Activated T-helper 17 cell treated with anti-CD3 and anti-CD28 coated beads, Interleukin-2, amount 50 U/mL, for 72 hours (primary cell): ENCODE results near the gene NMB. TPM values are rescaled to one million over a fixed set of nuclear protein-coding genes. Genes with fewer than 3 reads are reported as not detected.
"Not testable (repeated sequence)": the region's sequence is repeated elsewhere in the genome, so short reads cannot be mapped to it uniquely, and the experiment has no call there.

Experiments
- ATAC-seq: fragments of 150-1000 bp; cut with Tn5 transposase; replicated peaks from 2 replicates; pipeline ENCODE4 v1.10.0; 2021; ENCODE audit warnings: mild to moderate bottlenecking, moderate library complexity
- H3K27ac Mint-ChIP-seq: one replicate; pipeline ENCODE4 v1.8.0; 2022; ENCODE audit warnings: mixed read lengths
- H3K27me3 Mint-ChIP-seq: one replicate; pipeline ENCODE4 v1.8.0; 2022; ENCODE audit warnings: mixed read lengths
- H3K36me3 Mint-ChIP-seq: one replicate; pipeline ENCODE4 v1.8.0; 2022; ENCODE audit warnings: low read depth, mild to moderate bottlenecking, mixed read lengths
- H3K4me1 Mint-ChIP-seq: one replicate; pipeline ENCODE4 v1.8.0; 2022; ENCODE audit warnings: mixed read lengths
- H3K4me3 Mint-ChIP-seq: one replicate; pipeline ENCODE4 v1.8.0; 2022; ENCODE audit warnings: mild to moderate bottlenecking, mixed read lengths
- H3K9me3 Mint-ChIP-seq: one replicate; pipeline ENCODE4 v1.8.0; 2022; ENCODE audit warnings: mixed read lengths
- total RNA-seq, 2 donors: library from RNA; stranded (reverse); gene quantifications; one replicate each; pipeline ENCODE4 v1.2.3, GENCODE V29; 2022

NMB gene
- total RNA-seq, 2 donors from 2014 or later: 7.8 TPM

DNA sequence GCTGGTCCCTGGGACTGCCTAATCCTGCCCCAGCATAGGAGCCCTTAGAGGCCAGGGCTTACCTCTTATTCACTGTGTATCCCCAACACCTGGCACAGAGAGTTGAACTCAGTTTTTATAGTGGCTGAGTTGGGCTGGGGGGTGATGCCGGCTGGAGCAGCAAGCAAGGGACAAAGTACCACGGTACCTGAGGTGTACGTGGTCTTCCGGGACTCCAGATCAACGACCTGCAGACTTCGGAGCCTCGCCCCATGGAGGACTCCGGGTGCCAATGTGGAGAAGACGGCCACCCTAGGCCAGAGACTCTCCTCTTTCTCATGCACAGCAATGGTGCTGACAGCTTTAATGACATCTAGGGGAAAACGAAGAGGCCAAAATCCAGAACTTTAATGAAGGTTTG is 12.0 kb downstream of the NMB start:
- Mint-ChIP-seq H3K27me3 (no peaks in the 10 kb centered on the region), H3K4me3 (no peak overlapping the region), H3K9me3 (no peaks in the 10 kb centered on the region), H3K36me3 (peaks cover 98% of the 10 kb centered on the region), H3K27ac (no peak overlapping the region), H3K4me1 (peaks cover 12% of the 10 kb centered on the region)
- no peak for ATAC-seq

DNA sequence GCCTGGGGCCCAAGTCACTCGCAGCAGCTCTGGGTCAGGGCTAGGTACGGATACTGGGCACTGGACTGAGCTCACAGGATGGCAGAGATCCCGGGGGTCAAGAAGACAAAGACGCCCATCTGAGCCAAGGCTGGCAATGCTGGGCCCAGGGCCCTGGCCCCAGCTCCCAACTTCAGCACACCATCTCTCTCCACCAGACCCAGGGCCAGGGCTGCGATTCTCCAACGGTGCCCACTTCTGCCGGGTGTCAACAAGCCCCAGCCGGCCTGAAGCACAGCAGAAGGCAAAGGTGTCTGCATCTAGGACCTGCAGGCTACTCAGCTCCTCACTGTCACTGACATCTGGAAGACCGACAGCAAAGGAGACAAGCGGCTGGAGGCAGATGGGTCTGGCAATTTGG is 12.5 kb downstream of the NMB start:
- H3K27ac Mint-ChIP-seq: no peak overlapping the region
- peak; percentile 6 for ATAC-seq
- no peaks in the 10 kb centered on the region for H3K27me3 Mint-ChIP-seq
- peaks cover 15% of the 10 kb centered on the region for H3K4me1 Mint-ChIP-seq
- H3K4me3 Mint-ChIP-seq: no peak overlapping the region
- H3K36me3 Mint-ChIP-seq: peaks cover 99% of the 10 kb centered on the region
- H3K9me3 Mint-ChIP-seq: no peaks in the 10 kb centered on the region

DNA sequence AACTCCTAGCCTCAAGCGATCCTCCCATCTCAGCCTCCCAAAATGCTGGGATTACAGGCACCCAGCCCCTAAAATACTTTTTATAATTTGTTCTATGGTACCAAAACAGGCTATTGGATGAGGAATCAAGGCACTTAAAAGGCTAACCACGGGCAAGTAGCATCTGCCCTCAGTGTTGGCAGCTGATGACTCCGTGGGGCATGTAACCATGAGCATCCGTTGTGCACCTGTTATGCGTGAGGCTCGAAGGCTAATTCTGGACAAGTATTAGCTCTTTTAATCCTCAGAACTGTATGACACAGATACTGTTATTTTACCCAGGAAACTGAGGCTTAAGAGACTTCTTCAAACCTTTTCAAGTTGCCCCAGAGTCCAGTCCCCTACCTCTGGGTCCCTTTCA is 14.2 kb downstream of the NMB start:
- H3K4me3 Mint-ChIP-seq: no peak overlapping the region
- peaks cover 99% of the 10 kb centered on the region for H3K36me3 Mint-ChIP-seq
- H3K4me1 Mint-ChIP-seq: peaks cover 11% of the 10 kb centered on the region
- no peak for ATAC-seq
- no peaks in the 10 kb centered on the region for H3K27me3 Mint-ChIP-seq
- no peak overlapping the region for H3K27ac Mint-ChIP-seq
- no peaks in the 10 kb centered on the region for H3K9me3 Mint-ChIP-seq

DNA sequence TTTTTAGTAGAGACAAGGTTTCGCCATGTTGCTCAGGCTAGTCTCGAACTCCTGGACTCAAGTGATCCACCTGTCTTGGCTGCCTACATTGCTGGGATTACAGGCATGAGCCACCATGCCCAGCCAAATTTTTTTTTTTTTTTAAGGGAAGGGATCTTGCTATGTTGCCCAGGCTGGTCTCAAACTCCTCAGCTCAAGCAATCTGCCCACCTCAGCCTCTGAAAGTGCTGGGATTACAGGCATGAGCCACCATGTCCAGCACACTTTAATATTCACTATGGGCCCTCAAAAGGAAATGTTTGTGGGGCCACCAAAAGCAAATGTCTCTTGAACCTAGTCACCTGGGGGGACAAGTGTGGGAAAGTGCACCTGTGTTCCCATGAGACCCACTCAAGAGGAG is 15.4 kb downstream of the NMB start:
- not testable (repeated sequence) for H3K4me3 Mint-ChIP-seq, H3K27me3 Mint-ChIP-seq, H3K27ac Mint-ChIP-seq, ATAC-seq, H3K9me3 Mint-ChIP-seq
- peaks cover 12% of the 10 kb centered on the region for H3K4me1 Mint-ChIP-seq
- H3K36me3 Mint-ChIP-seq: peaks cover 99% of the 10 kb centered on the region

DNA sequence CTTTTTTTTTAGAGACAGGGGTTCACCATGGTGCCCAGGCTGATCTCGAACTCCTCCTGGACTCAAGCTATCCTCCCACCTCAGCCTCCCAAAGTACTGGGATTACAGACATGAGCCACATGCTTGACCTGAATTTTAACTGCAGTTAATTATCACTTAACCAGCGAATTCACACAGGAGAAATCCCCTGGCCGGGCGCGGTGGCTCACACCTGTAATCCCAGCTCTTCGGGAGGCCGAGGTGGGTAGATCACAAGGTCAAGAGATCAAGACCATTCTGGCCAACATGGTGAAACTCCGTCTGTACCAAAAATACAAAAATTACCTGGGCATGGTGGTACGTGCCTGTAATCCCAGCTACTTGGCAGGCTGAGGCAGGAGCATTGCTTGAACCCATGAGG is 16.1 kb downstream of the NMB start:
- Mint-ChIP-seq H3K4me1 (peaks cover 12% of the 10 kb centered on the region), H3K36me3 (peaks cover 99% of the 10 kb centered on the region)
- not testable (repeated sequence) for H3K9me3 Mint-ChIP-seq, H3K27me3 Mint-ChIP-seq, H3K4me3 Mint-ChIP-seq, H3K27ac Mint-ChIP-seq, ATAC-seq

DNA sequence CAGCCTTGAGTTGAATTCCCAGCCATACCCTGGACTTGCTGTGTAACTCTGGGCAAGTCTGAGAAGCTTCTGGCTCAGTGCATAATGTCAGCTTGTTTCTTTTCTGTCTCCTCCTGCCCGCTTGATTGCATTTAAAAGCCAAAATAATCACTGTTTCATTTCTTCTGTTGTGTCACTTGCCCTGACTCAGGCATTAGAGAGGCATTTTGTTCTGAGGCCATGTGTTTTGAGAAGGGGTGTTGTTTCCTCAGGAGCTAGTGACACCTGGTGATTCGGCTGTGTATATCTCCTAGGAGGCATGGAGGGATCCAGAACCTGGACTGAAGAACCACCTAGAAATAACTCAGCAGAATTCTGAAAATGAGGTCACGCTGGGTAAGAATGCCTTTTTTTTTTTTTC is 19.9 kb downstream of the NMB start:
- H3K4me1 Mint-ChIP-seq: peaks cover 24% of the 10 kb centered on the region
- no peaks in the 10 kb centered on the region for H3K27me3 Mint-ChIP-seq
- H3K4me3 Mint-ChIP-seq: peak overlapping the region; percentile 54
- H3K9me3 Mint-ChIP-seq: no peaks in the 10 kb centered on the region
- peak overlapping the region; percentile 64 for H3K27ac Mint-ChIP-seq
- peaks cover 100% of the 10 kb centered on the region for H3K36me3 Mint-ChIP-seq
- peak; percentile 16 for ATAC-seq

DNA sequence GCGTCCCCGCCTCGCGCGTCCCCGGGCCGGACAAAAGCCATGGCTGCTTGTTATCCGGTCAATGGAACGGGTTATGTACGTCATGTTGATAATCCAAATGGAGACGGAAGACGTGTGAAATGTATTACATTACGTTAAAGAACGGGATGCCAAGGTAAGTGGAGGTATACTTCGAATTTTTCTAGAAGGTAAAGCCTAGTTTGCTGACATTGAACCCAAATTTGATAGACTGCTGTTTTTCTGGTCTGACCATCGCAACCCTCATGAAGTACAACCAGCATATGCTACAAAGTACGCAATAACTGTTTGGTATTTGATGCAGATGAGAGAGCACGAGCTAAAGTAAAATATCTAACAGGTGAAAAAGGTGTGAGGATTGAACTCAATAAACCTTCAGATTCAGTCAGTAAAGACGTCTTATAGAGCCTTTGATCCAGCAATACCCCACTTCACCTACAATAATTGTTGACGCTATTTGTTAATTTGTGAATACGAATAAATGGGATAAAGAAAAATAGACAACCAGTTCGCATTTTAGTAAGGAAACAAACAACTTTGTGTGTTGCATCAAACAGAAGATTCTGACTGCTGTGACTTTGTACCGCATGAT is 23.7 kb downstream of the NMB start:
- Mint-ChIP-seq H3K36me3 (peaks cover 80% of the 10 kb centered on the region), H3K27me3 (no peaks in the 10 kb centered on the region), H3K4me1 (peaks cover 24% of the 10 kb centered on the region), H3K9me3 (no peaks in the 10 kb centered on the region), H3K4me3 (peak overlapping the region; percentile 95), H3K27ac (peak overlapping the region; percentile 95)
- no peak for ATAC-seq

DNA sequence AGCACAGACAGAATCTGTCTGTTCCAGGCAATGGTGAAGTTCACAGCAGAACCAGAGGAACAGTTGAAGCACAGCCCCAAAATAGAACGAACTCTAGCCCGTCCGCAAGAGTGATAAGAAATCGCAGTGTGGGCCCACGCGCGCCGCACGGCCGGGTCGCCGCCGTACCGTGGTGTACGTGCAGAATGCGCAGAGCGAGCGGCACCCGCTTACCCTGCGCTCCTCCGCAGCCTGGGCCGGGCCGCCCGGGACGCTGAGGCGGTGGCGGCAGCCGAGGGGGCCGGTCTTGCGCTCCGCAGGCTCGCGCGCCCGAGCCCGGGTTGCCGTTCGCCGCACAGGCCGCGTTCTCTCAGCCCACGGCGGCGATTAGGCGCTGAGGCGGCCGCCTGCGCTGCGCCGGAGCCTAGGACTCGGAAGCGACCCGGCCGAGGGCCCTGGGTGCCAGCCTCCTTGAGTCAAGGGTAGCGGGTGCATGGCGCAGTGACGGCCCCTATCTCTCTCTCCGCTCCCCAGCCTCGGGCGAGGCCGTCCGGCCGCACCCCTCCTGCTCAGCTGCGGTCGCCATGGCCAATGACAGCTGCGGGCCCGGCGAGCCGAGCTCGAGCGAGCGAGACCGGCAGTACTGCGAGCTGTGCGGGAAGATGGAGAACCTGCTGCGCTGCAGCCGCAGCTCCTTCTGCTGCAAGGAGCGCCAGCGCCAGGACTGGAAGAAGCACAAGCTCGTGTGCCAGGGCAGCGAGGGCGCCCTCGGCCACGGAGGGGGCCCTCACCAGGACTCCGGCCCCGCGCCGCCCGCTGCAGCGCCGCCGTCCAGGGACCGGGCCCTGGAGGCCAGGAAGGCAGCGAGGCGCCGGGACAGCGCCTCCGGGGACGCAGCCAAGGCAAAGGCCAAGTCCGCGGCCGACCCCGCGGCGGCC is 24.4 kb downstream of the NMB start:
- H3K27me3 Mint-ChIP-seq: no peaks in the 10 kb centered on the region
- peak; percentile 54 for ATAC-seq
- peak overlapping the region; percentile 95 for H3K4me3 Mint-ChIP-seq
- H3K4me1 Mint-ChIP-seq: peaks cover 24% of the 10 kb centered on the region
- peaks cover 73% of the 10 kb centered on the region for H3K36me3 Mint-ChIP-seq
- H3K27ac Mint-ChIP-seq: peak overlapping the region; percentile 95
- no peaks in the 10 kb centered on the region for H3K9me3 Mint-ChIP-seq

DNA sequence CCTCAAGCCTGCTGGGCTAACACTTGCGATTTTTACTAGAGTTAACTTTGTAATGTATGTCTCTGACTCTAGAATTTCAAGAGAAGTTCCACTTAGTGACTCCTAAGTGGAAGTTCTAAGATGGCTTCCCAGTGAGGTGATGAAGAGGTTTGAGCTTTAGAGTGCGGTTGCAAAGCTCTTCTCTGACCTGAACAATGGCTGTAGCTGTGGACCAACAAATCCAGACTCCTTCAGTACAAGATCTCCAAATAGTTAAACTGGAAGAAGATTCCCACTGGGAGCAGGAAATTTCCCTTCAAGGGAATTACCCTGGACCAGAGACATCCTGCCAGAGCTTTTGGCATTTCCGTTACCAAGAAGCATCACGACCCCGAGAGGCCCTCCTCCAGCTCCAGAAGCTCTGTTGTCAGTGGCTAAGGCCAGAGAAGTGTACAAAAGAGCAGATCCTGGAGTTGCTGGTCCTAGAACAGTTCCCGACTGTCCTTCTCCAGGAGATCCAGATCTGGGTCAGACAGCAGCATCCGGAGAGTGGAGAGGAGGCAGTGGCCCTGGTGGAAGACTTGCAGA is 26.2 kb downstream of the NMB start:
- no peaks in the 10 kb centered on the region for H3K9me3 Mint-ChIP-seq
- peak overlapping the region; percentile 94 for H3K27ac Mint-ChIP-seq
- ATAC-seq: no peak
- peaks cover 17% of the 10 kb centered on the region for H3K4me1 Mint-ChIP-seq
- peak overlapping the region; percentile 95 for H3K4me3 Mint-ChIP-seq
- no peaks in the 10 kb centered on the region for H3K27me3 Mint-ChIP-seq
- peaks cover 55% of the 10 kb centered on the region for H3K36me3 Mint-ChIP-seq

DNA sequence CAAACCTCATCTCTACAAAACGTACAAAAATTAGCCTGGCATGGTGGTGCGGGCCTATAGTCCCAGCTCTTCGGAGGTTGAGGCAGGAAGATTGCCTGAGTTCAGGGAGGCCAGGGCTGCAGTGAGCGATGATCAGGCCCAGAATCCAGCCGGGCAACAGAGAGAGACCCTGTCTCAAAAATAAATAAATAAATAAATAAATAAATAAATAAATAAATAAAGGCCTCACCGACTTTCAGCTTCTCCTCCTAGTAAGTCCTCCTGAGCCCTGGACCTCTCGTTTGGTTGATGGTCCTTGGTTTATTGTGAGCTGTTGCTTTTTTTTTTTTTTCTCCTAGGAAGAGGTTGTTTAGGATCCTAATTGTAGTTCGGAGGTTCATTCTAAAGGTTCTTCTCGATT is 29.0 kb downstream of the NMB start:
- no peaks in the 10 kb centered on the region for H3K9me3 Mint-ChIP-seq
- H3K4me1 Mint-ChIP-seq: peaks cover 11% of the 10 kb centered on the region
- H3K27ac Mint-ChIP-seq: no peak overlapping the region

DNA sequence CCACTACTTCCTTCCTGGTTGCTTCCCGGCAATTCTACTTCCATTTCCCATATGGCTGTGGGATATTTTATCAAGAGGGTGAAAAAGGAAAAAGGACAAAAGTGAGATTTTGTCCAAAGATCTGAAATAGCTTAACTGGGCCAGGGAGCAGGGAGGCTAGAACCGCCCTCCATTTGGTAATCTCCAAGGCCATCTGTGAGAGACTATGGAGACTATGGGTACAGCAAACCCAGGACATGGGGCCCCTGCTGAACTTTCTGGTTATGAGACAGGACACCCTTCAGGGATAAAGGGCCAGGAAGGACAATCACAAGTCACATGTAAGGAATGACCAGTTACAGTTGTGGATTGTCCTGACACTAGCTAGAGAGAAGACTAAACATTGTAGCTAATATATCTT is 32.9 kb downstream of the NMB start:
- no peak for ATAC-seq
- Mint-ChIP-seq H3K27me3 (no peaks in the 10 kb centered on the region), H3K4me1 (peaks cover 6% of the 10 kb centered on the region), H3K9me3 (peaks cover 13% of the 10 kb centered on the region), H3K27ac (peak overlapping the region; percentile 13), H3K36me3 (peaks cover 43% of the 10 kb centered on the region), H3K4me3 (no peak overlapping the region)

More for the DNA sequence above, 29.0 kb downstream of the NMB start:
- Mint-ChIP-seq H3K4me3 (no peak overlapping the region), H3K27me3 (no peaks in the 10 kb centered on the region), H3K36me3 (peaks cover 36% of the 10 kb centered on the region)
- ATAC-seq: no peak

DNA sequence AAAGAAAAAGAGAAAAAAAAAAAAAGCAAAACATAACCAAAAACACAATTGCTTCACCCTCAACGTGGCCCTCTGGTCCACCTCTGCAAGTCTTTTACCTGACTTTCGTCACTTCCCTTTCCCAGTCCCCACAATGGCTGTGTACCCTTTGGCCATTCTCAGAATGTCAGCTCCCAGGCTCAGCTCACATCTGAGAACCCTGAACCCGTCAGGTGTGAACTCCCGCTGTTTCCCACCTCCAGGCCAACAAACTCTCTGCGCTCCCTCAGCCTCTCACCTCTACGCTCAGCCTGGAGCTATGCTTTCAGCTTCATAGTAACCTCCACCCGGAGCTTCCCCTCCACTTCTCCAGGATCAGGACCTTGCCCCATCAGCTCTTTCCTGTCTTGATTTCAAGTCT is 33.6 kb downstream of the NMB start:
- H3K4me1 Mint-ChIP-seq: peaks cover 6% of the 10 kb centered on the region
- H3K27ac Mint-ChIP-seq: no peak overlapping the region
- peaks cover 15% of the 10 kb centered on the region for H3K9me3 Mint-ChIP-seq
- no peaks in the 10 kb centered on the region for H3K27me3 Mint-ChIP-seq
- H3K4me3 Mint-ChIP-seq: no peak overlapping the region
- no peak for ATAC-seq
- H3K36me3 Mint-ChIP-seq: peaks cover 44% of the 10 kb centered on the region

DNA sequence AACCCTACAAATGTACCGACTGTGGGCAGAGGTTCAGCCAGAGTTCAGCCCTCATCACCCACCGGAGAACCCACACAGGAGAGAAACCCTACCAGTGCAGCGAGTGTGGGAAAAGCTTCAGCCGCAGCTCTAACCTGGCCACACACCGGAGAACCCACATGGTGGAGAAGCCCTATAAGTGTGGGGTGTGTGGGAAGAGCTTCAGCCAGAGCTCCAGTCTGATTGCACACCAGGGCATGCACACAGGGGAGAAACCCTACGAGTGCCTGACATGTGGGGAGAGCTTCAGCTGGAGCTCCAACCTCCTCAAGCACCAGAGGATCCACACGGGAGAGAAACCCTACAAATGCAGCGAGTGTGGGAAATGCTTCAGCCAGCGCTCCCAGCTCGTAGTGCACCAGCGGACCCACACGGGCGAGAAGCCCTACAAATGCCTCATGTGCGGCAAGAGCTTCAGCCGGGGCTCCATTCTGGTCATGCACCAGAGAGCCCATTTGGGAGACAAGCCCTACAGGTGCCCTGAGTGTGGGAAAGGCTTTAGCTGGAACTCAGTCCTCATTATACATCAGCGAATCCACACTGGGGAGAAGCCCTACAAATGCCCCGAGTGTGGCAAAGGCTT is 36.5 kb downstream of the NMB start:
- Mint-ChIP-seq H3K27ac (no peak overlapping the region), H3K9me3 (peaks cover 15% of the 10 kb centered on the region), H3K4me1 (peaks cover 6% of the 10 kb centered on the region), H3K27me3 (no peaks in the 10 kb centered on the region), H3K4me3 (no peak overlapping the region), H3K36me3 (peaks cover 44% of the 10 kb centered on the region)
- no peak for ATAC-seq

DNA sequence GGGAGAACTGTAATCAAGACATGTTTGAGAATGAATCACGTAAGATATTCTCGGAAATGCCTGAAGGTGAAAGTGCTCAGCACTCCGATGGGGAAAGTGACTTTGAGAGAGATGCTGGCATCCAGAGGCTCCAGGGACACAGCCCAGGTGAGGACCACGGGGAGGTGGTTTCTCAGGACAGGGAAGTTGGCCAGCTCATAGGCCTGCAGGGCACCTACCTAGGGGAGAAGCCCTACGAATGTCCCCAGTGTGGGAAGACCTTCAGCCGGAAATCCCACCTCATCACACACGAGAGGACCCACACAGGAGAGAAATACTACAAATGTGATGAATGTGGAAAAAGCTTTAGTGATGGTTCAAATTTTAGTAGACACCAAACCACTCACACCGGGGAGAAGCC is 37.4 kb downstream of the NMB start:
- Mint-ChIP-seq H3K4me3 (no peak overlapping the region), H3K27ac (no peak overlapping the region), H3K9me3 (peaks cover 15% of the 10 kb centered on the region), H3K36me3 (peaks cover 44% of the 10 kb centered on the region), H3K4me1 (peaks cover 6% of the 10 kb centered on the region), H3K27me3 (no peaks in the 10 kb centered on the region)
- no peak for ATAC-seq
